ENCODE measurements around the gene NFYC.

- TF ChIP-seq CTCF (IDR thresholded peaks at IDR 0.05) (no peak), POLR2AphosphoS5 (IDR thresholded peaks at IDR 0.05) (no peak)
These were observed 61.8 kb downstream of the NFYC start for GRCh38 chr1:40753142-40753882.
